ENCODE data around the gene INPP5F.

GRCh38 chr10:119749455-119749854, 23.6 kb downstream of the INPP5F start:
- no peak for TF ChIP-seq POLR2A (conservative IDR thresholded peaks at IDR 0.05)
- TF ChIP-seq ELK1 (CRISPR knock-in tag; IDR thresholded peaks at IDR 0.05) = no peak
- TF ChIP-seq CTCF (IDR thresholded peaks at IDR 0.05 in 2 of 3, conservative IDR thresholded peaks at IDR 0.05 in 1 of 3; ENCODE audit: insufficient read depth in 2 of 3, low read depth in 1 of 3, low read length in 3 of 3) = no peak
- TF ChIP-seq E2F5 (CRISPR knock-in tag; IDR thresholded peaks at IDR 0.05) = no peak

Measured in K562 (cell line).